ENCODE results near the gene KRT12. TPM values are rescaled to one million over a fixed set of nuclear protein-coding genes. Genes with fewer than 3 reads are reported as not detected.

The KRT12 gene
- total and polyA plus RNA-seq, 9 of the 15 experiments (the other 6 are each of a cell fraction or from before 2014, with no cell fraction given), result 0.18 to 7.0 (median 2.2) TPM

- TF ChIP-seq SRSF3 (IDR thresholded peaks at IDR 0.05; ENCODE audit: insufficient read depth, low read length) (no peak), TAF15 (IDR thresholded peaks at IDR 0.05; ENCODE audit: low read depth, low read length) (no peak), MEF2D (tag; conservative IDR thresholded peaks at IDR 0.05; ENCODE audit: low read depth) (peak; percentile 84), E2F8 (IDR thresholded peaks at IDR 0.05; ENCODE audit: low read depth, partially characterized antibody) (peak; percentile 61), TGIF2 (CRISPR knock-in tag; IDR thresholded peaks at IDR 0.05) (no peak), XRCC3 (IDR thresholded peaks at IDR 0.05) (no peak), BRD4 (IDR thresholded peaks at IDR 0.05) (no peak), ZNF146 (CRISPR knock-in tag; IDR thresholded peaks at IDR 0.05; ENCODE audit: unreplicated experiment) (no peak), FOXO4 (CRISPR knock-in tag; IDR thresholded peaks at IDR 0.05) (no peak), ILF3 (IDR thresholded peaks at IDR 0.05; ENCODE audit: borderline replicate concordance) (no peak), ZNF551 (CRISPR knock-in tag; IDR thresholded peaks at IDR 0.05) (no peak), HNRNPUL1 (IDR thresholded peaks at IDR 0.05; ENCODE audit: low read length) (no peak), SRSF9 (IDR thresholded peaks at IDR 0.05; ENCODE audit: borderline replicate concordance, low read depth, low read length) (no peak), MITF (IDR thresholded peaks at IDR 0.05) (no peak), ZBTB49 (CRISPR knock-in tag; IDR thresholded peaks at IDR 0.05; ENCODE audit: borderline replicate concordance) (no peak), DLX4 (CRISPR knock-in tag; IDR thresholded peaks at IDR 0.05) (no peak)
- TF ChIP-seq, protein P1, sequence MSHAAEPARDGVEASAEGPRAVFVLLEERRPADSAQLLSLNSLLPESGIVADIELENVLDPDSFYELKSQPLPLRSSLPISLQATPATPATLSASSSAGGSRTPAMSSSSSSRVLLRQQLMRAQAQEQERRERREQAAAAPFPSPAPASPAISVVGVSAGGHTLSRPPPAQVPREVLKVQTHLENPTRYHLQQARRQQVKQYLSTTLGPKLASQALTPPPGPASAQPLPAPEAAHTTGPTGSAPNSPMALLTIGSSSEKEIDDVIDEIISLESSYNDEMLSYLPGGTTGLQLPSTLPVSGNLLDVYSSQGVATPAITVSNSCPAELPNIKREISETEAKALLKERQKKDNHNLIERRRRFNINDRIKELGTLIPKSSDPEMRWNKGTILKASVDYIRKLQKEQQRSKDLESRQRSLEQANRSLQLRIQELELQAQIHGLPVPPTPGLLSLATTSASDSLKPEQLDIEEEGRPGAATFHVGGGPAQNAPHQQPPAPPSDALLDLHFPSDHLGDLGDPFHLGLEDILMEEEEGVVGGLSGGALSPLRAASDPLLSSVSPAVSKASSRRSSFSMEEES (CRISPR knock-in tag; IDR thresholded peaks at IDR 0.05), result no peak
These were observed 39.1 kb downstream of the KRT12 start (continued) for GRCh38 chr17:40827746-40828453.
